GM19463 (cell line): ENCODE measurements around the gene KRTAP12-2.
"Not testable (repeated sequence)": the region's sequence is repeated elsewhere in the genome, so short reads cannot be mapped to it uniquely, and the experiment has no call there.

ENCODE experiments used
- ATAC-seq: cut with Tn5 transposase; IDR thresholded peaks from one replicate; pipeline ENCODE4 v1.9.1; 2021; ENCODE audit warnings: mild to moderate bottlenecking, moderate library complexity; ENCODE audit not compliant: unreplicated experiment

The KRTAP12-2 gene

GRCh38 chr21:44632067-44632466, 34.7 kb downstream of the KRTAP12-2 start:
- ATAC-seq: no peak

- no peak for ATAC-seq
Measured at GRCh38 chr21:44630440-44630839, 36.3 kb downstream of the KRTAP12-2 start.

GRCh38 chr21:44628707-44629391, 37.9 kb downstream of the KRTAP12-2 start:
- ATAC-seq: no peak

GRCh38 chr21:44627831-44628233, 38.9 kb downstream of the KRTAP12-2 start:
- not testable (repeated sequence) for ATAC-seq

DNA sequence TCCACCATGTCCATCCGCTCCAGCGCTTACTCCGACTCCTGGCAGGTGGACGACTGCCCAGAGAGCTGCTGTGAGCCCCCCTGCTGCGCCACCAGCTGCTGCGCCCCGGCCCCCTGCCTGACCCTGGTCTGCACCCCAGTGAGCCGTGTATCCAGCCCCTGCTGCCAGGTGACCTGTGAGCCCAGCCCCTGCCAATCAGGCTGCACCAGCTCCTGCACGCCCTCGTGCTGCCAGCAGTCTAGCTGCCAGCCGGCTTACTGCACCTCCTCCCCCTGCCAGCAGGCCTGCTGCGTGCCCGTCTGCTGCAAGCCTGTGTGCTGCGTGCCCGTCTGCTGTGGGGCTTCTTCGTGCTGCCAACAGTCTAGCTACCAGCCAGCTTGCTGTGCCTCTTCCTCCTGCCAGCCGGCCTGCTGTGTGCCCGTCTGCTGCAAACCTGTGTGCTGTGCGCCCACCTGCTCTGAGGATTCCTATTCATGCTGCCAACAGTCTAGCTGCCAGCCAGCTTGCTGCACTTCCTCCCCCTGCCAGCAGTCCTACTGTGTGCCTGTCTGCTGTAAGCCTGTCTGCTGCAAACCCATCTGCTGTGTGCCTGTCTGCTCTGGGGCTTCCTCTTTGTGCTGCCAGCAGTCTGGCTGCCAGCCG, 39.4 kb downstream of the KRTAP12-2 start:
- ATAC-seq: not testable (repeated sequence)

DNA sequence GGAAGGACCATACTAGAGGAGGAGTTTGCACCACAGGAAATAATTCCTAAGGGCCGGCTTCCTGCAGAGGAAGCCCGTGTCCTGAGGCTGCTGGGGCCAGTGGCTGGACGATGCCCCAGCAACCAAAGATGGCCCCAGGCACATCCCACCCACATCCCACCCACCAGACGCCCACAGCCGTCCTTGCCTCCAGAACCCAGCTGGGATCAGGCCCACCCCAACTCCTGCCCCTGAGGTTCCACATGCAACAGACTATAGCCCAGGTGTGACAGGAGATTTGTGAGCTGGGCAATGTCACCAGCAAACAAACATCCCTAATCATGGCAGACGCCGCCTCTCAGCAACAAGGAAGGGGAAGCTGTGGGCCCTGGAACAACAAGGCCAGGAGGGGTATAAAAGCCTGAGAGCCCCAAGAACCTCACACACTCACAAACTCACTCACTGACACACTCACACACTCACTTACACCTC, 40.0 kb downstream of the KRTAP12-2 start, which contains the start of gene KRTAP10-9:
Gene KRTAP10-9, plus strand, starts transcription at position 421 of the 471 bp plus-strand sequence. CDS start 79 bp downstream, outside the sequence.
- ATAC-seq: no peak

- ATAC-seq: no peak
Measured at GRCh38 chr21:44626262-44626661, 40.5 kb downstream of the KRTAP12-2 start.

DNA sequence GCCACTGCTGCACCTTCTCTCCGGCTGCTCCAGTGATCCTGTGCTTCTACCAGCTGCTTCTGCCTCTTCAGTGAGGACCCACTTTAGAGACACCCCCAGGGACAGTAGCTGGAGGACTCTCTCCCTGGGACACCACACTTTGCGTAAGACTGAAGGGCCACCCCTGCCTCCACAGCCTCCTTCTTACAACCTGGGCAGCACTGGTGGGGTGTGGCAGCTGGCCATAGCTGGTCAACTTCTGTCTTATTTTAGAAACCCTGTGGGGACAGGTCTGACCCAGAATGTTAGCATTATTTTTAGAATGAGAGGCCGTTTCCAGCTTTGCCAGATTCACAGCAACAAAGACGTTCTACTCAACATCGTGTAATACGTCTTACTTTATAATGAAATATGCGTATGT, 41.0 kb downstream of the KRTAP12-2 start:
- no peak for ATAC-seq

GRCh38 chr21:44623575-44623974, 43.2 kb downstream of the KRTAP12-2 start:
- no peak for ATAC-seq

GRCh38 chr21:44619886-44620285, 46.8 kb downstream of the KRTAP12-2 start:
- ATAC-seq: no peak

DNA sequence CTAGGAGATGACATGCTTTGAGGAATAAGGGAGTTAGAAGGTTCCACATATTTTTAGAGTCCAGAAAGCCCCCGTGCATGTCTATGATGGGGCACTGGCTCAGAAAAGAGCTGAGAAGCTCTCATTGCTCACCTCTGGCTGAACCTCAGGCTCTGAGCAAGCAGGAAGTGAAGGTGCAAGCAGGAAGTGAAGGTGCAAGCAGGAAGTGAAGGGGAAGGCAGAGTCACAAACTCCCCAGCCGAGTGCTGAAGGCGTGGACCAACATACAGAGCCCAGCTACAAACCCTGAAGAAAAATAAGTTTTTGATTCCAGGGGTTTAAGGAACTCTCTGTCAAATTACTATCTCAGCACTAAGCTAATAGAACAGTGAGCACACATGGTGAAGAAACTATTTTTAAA, 47.8 kb downstream of the KRTAP12-2 start:
- ATAC-seq: no peak

- ATAC-seq: no peak
Measured at GRCh38 chr21:44618504-44618903, 48.2 kb downstream of the KRTAP12-2 start.

GRCh38 chr21:44617071-44617501, 49.6 kb downstream of the KRTAP12-2 start:
- ATAC-seq: no peak

DNA sequence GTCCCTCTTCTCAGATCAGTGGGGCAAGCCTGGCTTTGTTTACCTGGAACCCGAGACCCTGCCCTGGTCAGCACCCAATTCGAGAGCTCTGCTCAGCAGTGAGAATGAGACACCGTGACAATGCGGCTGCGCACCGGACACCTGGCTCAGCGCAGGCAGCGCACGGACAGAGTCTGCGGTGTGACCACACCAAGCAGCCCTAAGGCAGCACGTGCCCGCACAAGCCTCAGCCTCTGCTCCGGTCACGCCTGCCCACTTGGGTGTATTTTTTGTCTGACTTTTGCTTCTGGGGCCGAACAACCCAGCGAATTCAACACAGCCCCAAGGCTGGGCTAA, 50.2 kb downstream of the KRTAP12-2 start:
- no peak for ATAC-seq
